ENCODE data around the gene SCAMP4. TPM values are rescaled to one million over a fixed set of nuclear protein-coding genes. Genes with fewer than 3 reads are reported as not detected.

Gene SCAMP4
- total RNA-seq, 3 donors from 2014 or later = 57.2 to 61.3 (median 59.8) TPM

GRCh38 chr19:1943661-1944087 lies 38.5 kb downstream of the SCAMP4 start:
- ATAC-seq (no peak), DNase-seq (peak in 1 of 3 donors; percentile 66)
- no peaks in the 10 kb centered on the region for H3K9me3 ChIP-seq
- intact Hi-C loops (cut with DNase I, micrococcal nuclease) = no loop called here
- no peak overlapping the region for H3K4me3 ChIP-seq
- TF ChIP-seq CTCF (IDR thresholded peaks at IDR 0.05) = no peak
- H3K4me1 ChIP-seq (ENCODE audit: low read depth) = peaks cover 33% of the 10 kb centered on the region
- no peaks in the 10 kb centered on the region for H3K36me3 ChIP-seq (ENCODE audit: low read depth)

DNA sequence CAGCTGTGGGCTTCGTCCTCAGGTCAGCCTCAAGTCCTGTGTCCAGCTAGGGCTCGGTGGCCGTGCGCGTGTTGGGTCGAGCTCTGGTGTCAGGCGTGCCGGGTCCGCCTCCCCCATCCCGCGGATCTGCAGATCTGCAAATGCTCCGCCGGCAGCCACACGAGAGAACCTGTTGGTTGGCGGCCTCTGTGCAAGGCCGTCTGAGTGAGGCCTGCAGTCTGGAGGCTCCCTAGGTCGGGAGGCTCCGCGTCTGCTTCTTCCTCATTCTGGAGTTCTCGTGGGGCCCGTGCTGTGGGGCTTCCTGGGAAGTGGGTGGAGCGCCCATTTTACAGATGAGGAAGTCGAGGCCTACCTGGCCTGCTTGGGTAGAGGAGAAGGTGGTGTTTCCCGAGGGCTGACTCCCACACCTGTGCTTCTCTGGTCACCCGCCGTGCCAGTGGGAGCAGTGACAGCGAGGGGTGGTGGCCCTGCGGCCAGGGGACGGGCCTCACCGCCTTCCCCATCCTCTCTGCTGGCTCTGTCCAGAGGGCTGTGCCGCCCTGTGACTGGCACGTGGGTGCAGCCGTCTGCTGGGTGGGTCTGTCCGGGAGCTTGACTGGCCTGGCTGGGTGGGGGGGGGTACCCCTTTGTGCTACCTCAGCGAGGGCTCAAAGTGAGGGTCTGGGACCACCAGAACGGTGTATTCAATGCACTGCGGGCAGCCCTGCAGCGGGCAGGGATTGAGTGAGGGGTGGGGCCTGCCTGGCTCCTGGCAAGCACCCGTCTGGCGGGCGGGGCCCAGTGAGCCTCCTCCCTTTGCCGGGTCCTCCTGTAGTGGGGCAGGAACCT lies 39.1 kb downstream of the SCAMP4 start:
- no peak for TF ChIP-seq CTCF (IDR thresholded peaks at IDR 0.05)
- intact Hi-C loops (cut with DNase I, micrococcal nuclease) = no loop called here
- ATAC-seq = no peak
- H3K4me3 ChIP-seq = no peak overlapping the region
- peaks cover 33% of the 10 kb centered on the region for H3K4me1 ChIP-seq (ENCODE audit: low read depth)
- DNase-seq = peak; percentile 53 to 60 (median 58)
- H3K9me3 ChIP-seq = no peaks in the 10 kb centered on the region
- H3K36me3 ChIP-seq (ENCODE audit: low read depth) = no peaks in the 10 kb centered on the region

DNA sequence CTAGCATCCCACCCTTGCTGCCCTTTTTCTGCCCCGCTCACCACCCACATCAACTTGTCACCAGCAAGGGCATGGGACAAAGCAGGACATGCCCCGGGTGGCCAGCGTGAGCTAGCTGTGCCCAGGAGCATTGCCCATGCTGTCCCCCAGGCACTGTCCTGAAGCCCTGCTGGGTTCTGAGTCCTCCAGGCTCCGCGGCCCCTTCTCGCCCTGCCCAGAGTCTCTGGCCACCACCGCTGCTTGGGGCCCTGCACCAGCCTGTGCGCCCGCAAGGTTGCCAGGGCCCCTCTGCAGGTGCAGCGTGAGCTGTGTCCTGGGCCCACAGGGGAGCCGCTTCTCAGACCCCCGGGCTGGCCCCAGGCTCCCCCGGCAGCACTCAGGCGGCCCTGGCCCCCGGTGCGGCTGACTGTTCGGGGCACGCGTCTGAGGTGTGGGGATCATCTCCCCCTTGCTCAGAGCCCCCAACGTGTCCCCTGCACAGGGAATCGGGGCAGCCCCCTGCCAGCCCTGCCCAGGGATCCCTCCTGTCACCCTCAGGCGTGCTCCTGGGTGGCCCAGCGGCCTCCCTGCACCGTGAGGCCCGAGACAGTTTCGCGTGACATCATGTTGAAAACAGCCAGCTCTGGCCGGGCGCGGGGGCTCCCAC lies 39.8 kb downstream of the SCAMP4 start:
- TF ChIP-seq CTCF (IDR thresholded peaks at IDR 0.05) = no peak
- intact Hi-C loops (cut with DNase I, micrococcal nuclease) = no loop called here

DNA sequence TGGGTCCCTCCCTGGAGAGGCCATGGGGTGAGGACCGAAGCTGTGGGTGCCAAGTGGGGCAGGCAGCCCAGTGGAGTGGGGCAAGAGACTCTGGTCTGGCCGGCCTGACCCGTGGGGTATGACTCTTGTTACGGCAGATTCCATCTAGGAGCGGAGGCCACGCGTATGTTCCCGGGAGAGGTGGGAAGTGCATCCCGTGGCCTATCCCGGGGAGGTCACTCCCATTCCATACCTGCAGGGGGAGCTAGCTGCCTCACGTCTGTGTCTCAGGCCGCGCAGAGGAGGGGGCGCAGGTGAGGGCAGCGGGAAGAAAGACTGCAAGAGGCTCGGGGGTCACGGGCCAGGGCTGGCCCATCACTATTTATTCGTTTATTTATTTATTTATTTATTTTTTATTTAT lies 40.7 kb downstream of the SCAMP4 start:
- Histone ChIP-seq H3K4me1 (ENCODE audit: low read depth) (peaks cover 24% of the 10 kb centered on the region), H3K4me3 (no peak overlapping the region), H3K36me3 (ENCODE audit: low read depth) (no peaks in the 10 kb centered on the region), H3K9me3 (no peaks in the 10 kb centered on the region)
- TF ChIP-seq CTCF (IDR thresholded peaks at IDR 0.05) = peak; percentile 41
- no peak for ATAC-seq
- intact Hi-C loops (cut with DNase I, micrococcal nuclease) = no loop called here
- DNase-seq = peak; percentile 58 to 70 (median 67)

More for the DNA sequence above, 39.8 kb downstream of the SCAMP4 start:
- H3K4me3 ChIP-seq = no peak overlapping the region
- no peaks in the 10 kb centered on the region for H3K36me3 ChIP-seq (ENCODE audit: low read depth)
- H3K4me1 ChIP-seq (ENCODE audit: low read depth) = peaks cover 28% of the 10 kb centered on the region
- no peak for DNase-seq
- no peaks in the 10 kb centered on the region for H3K9me3 ChIP-seq
- no peak for ATAC-seq

DNA sequence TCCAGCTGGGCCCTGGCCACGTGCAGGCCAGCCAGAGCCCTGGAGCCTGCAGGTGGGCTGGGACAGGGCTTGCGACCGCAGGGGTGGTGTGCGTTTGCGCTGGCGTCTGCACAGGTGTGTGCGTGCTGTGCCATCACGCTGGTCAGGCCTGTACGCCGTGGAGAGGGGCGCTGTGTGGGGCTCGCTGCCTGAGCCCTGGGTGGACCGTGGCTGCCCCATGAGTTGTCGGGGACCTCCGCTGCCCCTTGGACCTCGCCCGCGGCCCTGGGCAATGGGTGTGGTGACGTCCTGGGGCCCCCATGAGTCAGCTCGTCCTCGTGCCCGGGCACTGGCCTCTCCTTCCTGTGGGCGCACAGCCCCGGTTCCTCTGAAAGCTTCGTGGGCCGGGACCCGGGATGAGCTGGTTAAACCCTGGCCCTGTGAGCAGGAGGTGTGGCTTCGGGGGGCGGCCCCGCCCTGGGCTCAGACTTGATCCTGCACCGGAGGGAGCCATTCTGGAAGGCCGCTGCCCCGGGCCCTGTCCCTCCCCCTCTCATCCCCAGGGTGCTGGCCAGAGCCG lies 42.5 kb downstream of the SCAMP4 start:
- intact Hi-C loops (cut with DNase I, micrococcal nuclease) = no loop called here
- H3K36me3 ChIP-seq (ENCODE audit: low read depth) = no peaks in the 10 kb centered on the region
- ATAC-seq (no peak), DNase-seq (peak in 1 of 3 donors; percentile 50)
- no peak for TF ChIP-seq CTCF (IDR thresholded peaks at IDR 0.05)
- no peak overlapping the region for H3K4me3 ChIP-seq
- peaks cover 22% of the 10 kb centered on the region for H3K4me1 ChIP-seq (ENCODE audit: low read depth)
- H3K9me3 ChIP-seq = no peaks in the 10 kb centered on the region

Data from mucosa of descending colon (tissue), 3 donors.